ENCODE data around the gene ARHGAP15.

- TF ChIP-seq, protein P1, sequence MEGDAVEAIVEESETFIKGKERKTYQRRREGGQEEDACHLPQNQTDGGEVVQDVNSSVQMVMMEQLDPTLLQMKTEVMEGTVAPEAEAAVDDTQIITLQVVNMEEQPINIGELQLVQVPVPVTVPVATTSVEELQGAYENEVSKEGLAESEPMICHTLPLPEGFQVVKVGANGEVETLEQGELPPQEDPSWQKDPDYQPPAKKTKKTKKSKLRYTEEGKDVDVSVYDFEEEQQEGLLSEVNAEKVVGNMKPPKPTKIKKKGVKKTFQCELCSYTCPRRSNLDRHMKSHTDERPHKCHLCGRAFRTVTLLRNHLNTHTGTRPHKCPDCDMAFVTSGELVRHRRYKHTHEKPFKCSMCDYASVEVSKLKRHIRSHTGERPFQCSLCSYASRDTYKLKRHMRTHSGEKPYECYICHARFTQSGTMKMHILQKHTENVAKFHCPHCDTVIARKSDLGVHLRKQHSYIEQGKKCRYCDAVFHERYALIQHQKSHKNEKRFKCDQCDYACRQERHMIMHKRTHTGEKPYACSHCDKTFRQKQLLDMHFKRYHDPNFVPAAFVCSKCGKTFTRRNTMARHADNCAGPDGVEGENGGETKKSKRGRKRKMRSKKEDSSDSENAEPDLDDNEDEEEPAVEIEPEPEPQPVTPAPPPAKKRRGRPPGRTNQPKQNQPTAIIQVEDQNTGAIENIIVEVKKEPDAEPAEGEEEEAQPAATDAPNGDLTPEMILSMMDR (IDR thresholded peaks at IDR 0.05) = no peak
- no peak for TF ChIP-seq POLR2AphosphoS5 (IDR thresholded peaks at IDR 0.05)
Measured at GRCh38 chr2:143697744-143698143, 568.5 kb downstream of the ARHGAP15 start.
